Measurements from ENCODE around the gene MARK4.

The MARK4 gene

GRCh38 chr19:45275370-45275971, 24.4 kb downstream of the MARK4 start:
- DNase-seq: no peak

GRCh38 chr19:45276284-45276687, 25.2 kb downstream of the MARK4 start:
- no peak for DNase-seq

GRCh38 chr19:45278087-45278486, 27.0 kb downstream of the MARK4 start:
- no peak for DNase-seq

GRCh38 chr19:45279587-45280192, 28.6 kb downstream of the MARK4 start:
- DNase-seq: no peak

GRCh38 chr19:45280471-45280961, 29.4 kb downstream of the MARK4 start:
- no peak for DNase-seq

GRCh38 chr19:45283443-45284033, 32.5 kb downstream of the MARK4 start:
- DNase-seq: peak; percentile 3

- no peak for DNase-seq
Observed at GRCh38 chr19:45290381-45290931, 39.4 kb downstream of the MARK4 start.

- DNase-seq: no peak
Observed at GRCh38 chr19:45291834-45292233, 40.8 kb downstream of the MARK4 start.

GRCh38 chr19:45293682-45294081, 42.6 kb downstream of the MARK4 start:
- DNase-seq: no peak

GRCh38 chr19:45294291-45295029, 43.4 kb downstream of the MARK4 start:
- DNase-seq: no peak

- DNase-seq: no peak
Observed at GRCh38 chr19:45295873-45296272, 44.8 kb downstream of the MARK4 start.

- DNase-seq: no peak
Observed at GRCh38 chr19:45296355-45296754, 45.3 kb downstream of the MARK4 start.

GRCh38 chr19:45297674-45298073, 46.6 kb downstream of the MARK4 start:
- no peak for DNase-seq

- DNase-seq: no peak
Observed at GRCh38 chr19:45298264-45298663, 47.2 kb downstream of the MARK4 start.

GRCh38 chr19:45299719-45300118, 48.6 kb downstream of the MARK4 start:
- DNase-seq: no peak

GRCh38 chr19:45302416-45302815, 51.3 kb downstream of the MARK4 start:
- DNase-seq: no peak

- DNase-seq: no peak
Observed at GRCh38 chr19:45303269-45304060, 52.4 kb downstream of the MARK4 start.

- DNase-seq: no peak
Observed at GRCh38 chr19:45304141-45304926, 53.3 kb downstream of the MARK4 start.

- no peak for DNase-seq
Observed at GRCh38 chr19:45305007-45305406, 53.9 kb downstream of the MARK4 start.

- DNase-seq: no peak
Observed at GRCh38 chr19:45305421-45305820, 54.4 kb downstream of the MARK4 start.

GRCh38 chr19:45306040-45306439, 55.0 kb downstream of the MARK4 start:
- no peak for DNase-seq

All from CD4-positive, alpha-beta T cell treated with Interleukin-21 for 1 hour (primary cell).